ENCODE measurements around the gene ADIPOR2.

Gene ADIPOR2

DNA sequence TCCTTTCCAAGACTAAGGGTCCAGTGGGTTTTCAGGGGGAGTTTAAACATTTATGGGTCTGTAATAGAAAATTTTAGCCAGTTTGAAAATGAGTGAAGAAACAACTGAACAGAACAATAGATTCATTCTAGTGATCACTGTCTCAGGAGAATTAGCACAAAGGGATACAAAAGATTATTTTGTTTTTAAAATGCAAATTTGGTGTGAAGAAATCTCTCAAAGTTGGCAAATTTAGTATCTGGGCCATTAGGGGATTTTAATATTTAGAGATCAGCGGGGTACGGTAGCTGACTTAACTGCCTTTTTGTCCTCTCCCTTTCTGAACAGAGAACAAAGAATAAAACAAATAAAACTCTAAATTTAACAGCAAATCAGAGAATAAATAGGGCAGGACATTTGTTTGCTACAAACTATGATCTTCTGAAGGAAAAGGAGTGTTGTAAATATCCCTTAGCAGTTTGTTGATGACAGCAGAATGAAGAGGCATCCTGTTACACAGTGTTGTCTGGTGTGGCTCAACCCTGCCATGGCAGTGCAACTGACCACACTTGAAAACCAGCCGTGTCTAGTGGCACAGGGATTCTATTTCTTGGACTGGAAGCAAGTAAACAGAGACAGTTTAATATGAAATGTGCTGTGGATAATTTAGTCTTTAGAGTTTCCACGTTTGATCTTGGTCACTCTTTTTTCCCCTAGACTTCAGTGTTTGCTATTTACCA is 83.2 kb downstream of the ADIPOR2 start:
- no peak for DNase-seq (ENCODE audit: low read depth in 3 of 3)

- DNase-seq (ENCODE audit: low read depth in 3 of 3) = no peak
Measured at GRCh38 chr12:1776170-1776921, 85.5 kb downstream of the ADIPOR2 start.

GRCh38 chr12:1777798-1778197 is 86.9 kb downstream of the ADIPOR2 start:
- no peak for DNase-seq (ENCODE audit: low read depth in 3 of 3)

DNA sequence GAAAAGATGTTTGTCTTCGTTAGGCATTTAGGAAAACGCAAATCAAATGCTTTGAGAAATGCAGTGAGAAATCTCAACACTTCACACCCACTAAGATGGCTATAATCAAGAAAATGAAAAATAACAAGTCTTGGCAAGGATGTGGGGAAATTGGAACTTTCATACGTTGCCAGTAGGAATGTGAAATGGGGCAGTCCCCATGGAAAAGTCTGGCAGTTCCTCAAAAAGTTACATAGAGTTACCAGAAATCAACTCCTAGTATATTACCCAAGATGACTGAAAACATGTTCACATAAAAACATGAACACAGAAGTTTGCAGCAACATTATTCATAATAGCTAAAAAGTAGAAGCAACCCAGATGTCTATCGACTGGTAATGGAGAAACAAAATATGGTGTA is 88.0 kb downstream of the ADIPOR2 start:
- no peak for DNase-seq (ENCODE audit: low read depth in 3 of 3)

- DNase-seq (ENCODE audit: low read depth in 3 of 3) = no peak
Measured at GRCh38 chr12:1779783-1780182, 88.9 kb downstream of the ADIPOR2 start.

GRCh38 chr12:1781772-1782171 is 90.9 kb downstream of the ADIPOR2 start:
- DNase-seq (ENCODE audit: low read depth in 3 of 3) = no peak

DNA sequence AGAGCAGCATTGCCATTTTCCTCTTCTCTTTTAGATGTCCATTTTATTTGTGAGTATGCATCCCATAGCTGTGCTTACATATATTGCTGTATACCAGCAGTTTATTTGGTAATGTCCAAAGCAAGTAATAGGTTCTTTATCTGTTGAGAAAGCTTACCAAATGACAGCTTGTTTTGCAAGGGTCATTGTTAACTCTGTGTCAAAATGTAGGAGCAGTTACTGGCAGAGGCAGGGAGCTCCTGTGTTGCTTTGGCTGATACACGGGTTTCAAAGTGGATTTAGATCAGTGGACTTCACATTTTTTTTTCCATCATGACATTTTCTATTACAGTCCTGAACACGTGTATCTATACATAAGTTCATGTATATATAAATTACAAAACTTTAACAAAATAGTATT is 91.3 kb downstream of the ADIPOR2 start:
- no peak for DNase-seq (ENCODE audit: low read depth in 3 of 3)

DNA sequence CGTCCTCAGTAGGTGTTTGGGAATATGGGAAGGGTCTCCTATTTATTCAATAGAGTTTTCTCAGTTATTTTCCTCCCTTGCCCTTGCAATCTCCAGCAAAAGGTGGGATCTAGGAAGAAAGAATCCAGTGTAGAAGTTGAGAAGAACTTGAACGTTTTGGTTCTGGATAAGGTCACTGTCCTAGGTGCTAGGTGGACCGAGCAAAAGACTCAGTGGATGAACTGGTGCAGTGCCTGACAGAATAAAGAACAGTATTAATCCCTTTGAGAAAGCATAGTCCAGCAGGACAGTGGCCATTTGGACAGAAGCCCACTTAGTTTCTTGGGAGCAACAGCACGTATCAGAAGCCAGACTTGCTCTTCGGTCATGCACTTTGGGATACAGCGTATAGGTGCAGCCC is 96.8 kb downstream of the ADIPOR2 start:
- no peak for DNase-seq (ENCODE audit: low read depth in 3 of 3)

- DNase-seq (ENCODE audit: low read depth in 3 of 3) = no peak
Measured at GRCh38 chr12:1790444-1790843, 99.6 kb downstream of the ADIPOR2 start.

DNA sequence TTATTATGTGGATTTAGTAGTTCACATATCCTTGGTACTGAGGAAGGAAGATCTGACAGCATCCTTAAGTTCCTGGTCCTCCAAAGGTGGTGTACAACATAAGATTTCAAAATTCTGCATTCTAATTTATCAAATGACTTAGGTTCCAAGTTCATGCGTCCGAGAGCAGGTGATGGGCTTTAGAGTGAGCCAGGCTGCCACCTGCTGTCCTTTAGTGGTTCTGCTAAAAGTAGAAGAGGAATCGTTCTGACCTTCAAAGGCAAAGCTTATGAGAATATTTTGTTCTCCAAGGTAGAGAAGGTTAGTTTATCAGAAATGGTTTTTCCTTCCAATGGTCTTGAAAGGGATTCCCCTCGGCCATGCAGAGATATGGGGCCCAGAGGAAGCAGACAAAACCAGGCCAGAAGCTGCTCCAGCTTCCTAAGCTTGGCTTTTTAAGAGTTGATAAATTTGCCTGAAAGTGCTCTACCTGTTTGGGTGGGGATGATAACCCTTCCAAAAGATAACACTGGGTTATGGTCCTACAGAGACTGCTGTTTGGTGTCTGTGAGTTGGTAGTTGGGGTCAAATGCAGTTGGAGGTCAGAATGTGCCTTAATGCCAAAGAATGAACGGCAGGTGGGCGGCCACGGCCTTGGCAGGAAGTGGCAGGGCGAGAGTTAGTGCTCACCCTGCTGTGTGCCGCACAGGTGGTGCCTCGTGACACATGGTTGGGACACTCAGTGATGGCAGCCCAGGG is 100.4 kb downstream of the ADIPOR2 start:
- DNase-seq (ENCODE audit: low read depth in 3 of 3) = peak in 1 of 3 experiments; percentile 51

GRCh38 chr12:1792406-1792805 is 101.5 kb downstream of the ADIPOR2 start:
- DNase-seq (ENCODE audit: low read depth in 3 of 3) = no peak

DNA sequence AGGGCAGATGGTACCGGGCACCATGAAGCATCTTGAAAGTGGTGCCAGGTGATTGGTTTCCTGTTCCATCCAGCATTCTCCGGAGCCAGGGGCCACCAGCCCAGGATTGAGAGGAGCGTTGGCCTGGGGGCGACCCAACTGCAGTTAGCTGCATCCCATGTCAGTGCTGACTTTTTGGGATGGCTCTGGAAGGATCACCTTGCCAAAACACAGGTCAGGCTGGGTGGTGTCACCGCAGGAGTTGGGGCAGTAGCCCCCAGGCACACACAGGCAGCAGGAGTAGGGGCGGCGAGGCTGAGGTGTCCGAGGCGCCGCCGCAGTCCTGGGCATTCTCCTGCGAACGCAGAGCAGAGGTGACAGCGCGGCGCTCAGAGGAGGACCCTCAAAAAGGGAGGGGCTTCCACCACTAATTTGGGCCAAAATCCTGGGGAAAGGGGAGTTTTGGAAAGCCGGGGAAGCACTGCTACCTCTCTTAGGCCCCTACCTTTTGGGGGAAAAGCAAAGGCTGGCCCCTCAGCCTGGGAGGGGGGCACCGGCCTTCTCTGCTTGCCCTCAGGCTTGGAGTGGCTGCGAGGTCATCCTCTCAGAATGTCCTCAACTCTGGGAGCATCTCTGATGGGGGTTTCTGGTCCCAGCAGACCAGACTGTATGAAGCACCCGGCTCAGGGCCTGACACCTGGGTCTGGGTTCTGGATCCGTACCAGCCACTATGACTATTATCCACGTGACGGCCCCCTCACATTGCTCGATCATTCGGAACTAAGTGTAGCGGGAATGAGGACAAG is 102.7 kb downstream of the ADIPOR2 start:
- DNase-seq (ENCODE audit: low read depth in 3 of 3) = no peak

GRCh38 chr12:1794440-1795090 is 103.7 kb downstream of the ADIPOR2 start:
- no peak for DNase-seq (ENCODE audit: low read depth in 3 of 3)

GRCh38 chr12:1795221-1795784 is 104.4 kb downstream of the ADIPOR2 start:
- DNase-seq (ENCODE audit: low read depth in 3 of 3) = no peak

DNA sequence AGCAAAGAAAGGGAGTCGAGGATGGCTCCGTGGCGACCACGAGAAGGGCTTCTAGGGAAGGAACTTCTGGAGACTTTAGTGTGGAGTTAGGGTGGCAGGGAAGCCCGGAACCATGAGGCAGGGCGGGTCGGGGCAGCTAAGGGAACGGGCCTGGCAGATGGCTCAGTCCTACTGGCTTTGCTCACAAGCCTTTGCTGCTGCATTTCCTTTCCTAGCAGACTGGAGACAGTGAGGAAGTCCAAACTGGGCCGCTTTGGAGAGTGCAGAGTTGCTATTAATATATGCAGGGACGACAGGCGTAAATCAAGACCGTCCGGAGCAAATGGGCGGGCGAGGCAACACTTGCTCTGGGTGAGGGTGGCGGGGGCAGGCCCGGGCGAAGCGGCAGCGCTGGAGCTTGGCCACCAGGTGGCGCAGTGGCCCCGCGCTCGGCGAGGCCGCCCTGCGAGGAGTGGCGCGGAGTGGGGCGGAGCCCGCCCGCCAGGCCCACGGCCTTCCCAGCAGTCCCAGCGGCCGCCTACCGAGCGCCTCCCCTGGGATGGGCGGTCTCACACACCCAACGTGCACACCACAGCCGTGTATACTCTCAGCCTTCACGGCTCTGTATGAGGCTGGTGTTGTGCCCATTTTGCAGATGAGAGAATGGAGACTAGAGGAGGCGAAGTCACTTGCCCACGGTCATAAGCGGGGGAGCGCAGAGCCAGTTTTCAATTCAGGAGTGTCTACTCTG is 105.1 kb downstream of the ADIPOR2 start:
- DNase-seq (ENCODE audit: low read depth in 3 of 3) = peak; percentile 91 to 93 (median 92)

DNA sequence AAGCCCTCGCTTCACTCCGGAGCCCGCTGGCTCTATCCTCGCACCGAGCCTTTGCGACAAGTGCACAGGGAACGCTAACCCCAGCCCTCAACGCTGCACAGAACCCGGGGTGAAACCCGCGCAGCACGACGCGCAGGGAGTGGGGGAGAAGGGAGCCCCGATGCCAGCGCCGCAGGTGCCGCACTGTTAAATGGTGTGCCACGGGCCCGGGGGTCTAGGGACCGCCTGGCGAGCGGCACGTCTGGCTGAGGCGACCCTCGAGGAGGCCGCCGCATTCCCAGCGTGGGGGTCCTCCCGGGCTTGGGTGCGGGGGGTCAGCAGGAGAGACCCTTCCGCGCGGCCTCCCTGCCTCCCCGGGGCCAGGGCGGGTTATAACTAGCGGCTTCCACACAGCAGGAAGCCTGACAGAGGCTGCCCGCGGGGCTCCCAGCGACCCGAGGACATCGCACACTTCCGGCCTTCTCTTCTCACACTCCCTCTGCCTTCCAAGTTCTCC is 105.7 kb downstream of the ADIPOR2 start:
- DNase-seq (ENCODE audit: low read depth in 3 of 3) = peak in 2 of 3 experiments; percentile 20 to 48

DNA sequence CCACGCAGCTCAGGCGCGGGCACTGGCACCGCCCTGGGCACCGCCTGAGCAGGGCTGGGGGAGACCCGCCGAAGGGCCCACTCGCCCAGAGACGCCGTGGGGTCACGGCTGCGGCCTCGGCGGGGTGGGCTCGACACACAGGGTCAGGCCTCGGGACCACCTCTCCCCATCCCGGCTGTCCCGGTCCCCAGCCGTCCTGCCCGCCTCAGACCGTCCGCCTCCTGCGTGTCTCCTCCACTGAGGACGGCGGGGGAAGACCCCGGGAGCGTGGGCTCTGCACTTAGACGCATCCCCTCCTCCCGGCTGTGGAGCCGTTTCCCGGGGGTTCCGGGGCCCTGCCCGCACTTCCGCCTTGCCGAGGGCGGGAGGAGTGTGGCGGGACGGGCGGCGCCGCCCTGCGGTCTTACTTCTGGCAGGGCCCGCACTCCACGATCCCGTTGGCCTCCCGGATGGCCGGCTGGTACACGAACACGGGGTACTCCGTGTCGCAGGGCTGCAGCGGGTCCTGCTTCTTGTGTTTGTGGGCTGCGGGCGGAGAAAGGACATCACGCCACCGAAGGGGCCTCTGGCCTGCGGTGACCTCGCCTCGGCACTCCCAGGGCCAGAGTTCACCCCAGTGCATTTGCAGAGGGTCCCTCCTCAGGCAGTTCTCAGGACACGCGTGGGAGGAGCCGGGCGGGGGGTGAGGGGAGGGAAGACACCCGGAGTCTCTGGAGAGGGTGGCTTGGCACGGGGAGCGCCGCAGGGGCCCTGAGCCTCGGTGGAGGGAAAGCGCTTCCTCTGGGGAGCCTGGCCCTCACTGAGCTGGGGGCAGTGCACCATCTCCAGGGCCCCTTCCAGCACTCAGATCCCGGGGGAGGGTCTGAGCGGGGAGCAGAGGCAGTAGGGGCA is 106.4 kb downstream of the ADIPOR2 start:
- DNase-seq (ENCODE audit: low read depth in 3 of 3) = peak in 2 of 3 experiments; percentile 48 to 59

DNA sequence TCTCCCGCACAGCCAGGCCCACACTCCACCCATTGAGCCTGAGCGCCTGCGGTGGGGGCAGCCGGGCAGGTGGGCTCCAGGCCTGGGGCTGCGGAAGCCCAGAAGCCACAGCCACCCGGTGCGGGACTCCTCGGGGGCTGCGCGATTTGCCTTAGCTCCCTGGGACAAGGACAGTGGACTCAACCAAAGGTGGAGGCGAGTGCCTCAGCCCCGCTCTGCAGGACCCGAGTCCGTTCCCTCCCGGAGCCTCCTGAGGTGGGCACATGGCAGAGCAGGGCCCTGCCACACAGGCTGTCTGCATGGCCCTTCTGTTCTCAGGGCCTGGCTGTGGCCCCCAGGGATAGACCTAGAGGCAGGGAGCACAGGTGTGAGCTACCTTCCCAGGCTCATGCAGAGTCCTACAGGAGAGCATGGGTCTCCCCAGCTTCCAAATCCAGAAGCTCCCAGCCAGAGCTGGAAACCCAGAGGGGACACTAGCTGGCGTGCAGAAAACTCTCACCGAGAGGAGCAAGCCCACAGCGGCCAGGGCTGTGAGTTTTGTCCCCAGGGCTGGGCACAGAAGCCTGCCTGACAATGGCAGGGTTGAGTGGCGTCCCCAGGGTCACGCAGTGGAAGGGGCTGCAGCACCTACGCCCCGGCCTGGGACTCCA is 107.2 kb downstream of the ADIPOR2 start:
- no peak for DNase-seq (ENCODE audit: low read depth in 3 of 3)

GRCh38 chr12:1798641-1799020 is 107.8 kb downstream of the ADIPOR2 start:
- DNase-seq (ENCODE audit: low read depth in 3 of 3) = no peak

Measured in stimulated activated CD4-positive, alpha-beta T cell treated with anti-CD3 and anti-CD28 coated beads, TNF-alpha, amount 100 ng/mL, for 24 hours (primary cell).